IPS-15b (cell line): ENCODE measurements around the gene BAZ2B.
A peak's percentile ranks its signal among the peaks of the same experiment; 100 is the strongest.
"Not testable (repeated sequence)": the region's sequence is repeated elsewhere in the genome, so short reads cannot be mapped to it uniquely, and the experiment has no call there.

Experiments
- H3K27me3 ChIP-seq: one replicate; pipeline ENCODE4 v1.6.1; 2013; ENCODE audit warnings: low read length; ENCODE audit not compliant: control insufficient read depth, insufficient read depth
- H3K36me3 ChIP-seq: one replicate; pipeline ENCODE4 v1.6.1; 2013; ENCODE audit warnings: low read length; ENCODE audit not compliant: control insufficient read depth, insufficient read depth
- H3K4me1 ChIP-seq: one replicate; pipeline ENCODE4 v1.6.1; 2013; ENCODE audit warnings: mild to moderate bottlenecking, low read length; ENCODE audit not compliant: control insufficient read depth, insufficient read depth
- H3K4me3 ChIP-seq: one replicate; pipeline ENCODE4 v1.5.1; 2013; ENCODE audit warnings: low read depth, low read length
- H3K9ac ChIP-seq: one replicate; pipeline ENCODE4 v1.6.1; 2013; ENCODE audit warnings: low read depth, mild to moderate bottlenecking, low read length
- H3K9me3 ChIP-seq: one replicate; pipeline ENCODE4 v1.6.1; 2013; ENCODE audit warnings: mild to moderate bottlenecking, low read length; ENCODE audit not compliant: control insufficient read depth, insufficient read depth

Gene BAZ2B

GRCh38 chr2:159637988-159638501, 21.7 kb upstream of the BAZ2B start:
- H3K27me3 ChIP-seq: no peaks in the 10 kb centered on the region
- H3K4me3 ChIP-seq: no peak overlapping the region
- no peaks in the 10 kb centered on the region for H3K9me3 ChIP-seq
- no peaks in the 10 kb centered on the region for H3K36me3 ChIP-seq
- H3K4me1 ChIP-seq: no peaks in the 10 kb centered on the region
- H3K9ac ChIP-seq: no peak overlapping the region

GRCh38 chr2:159637240-159637639, 20.9 kb upstream of the BAZ2B start:
- H3K9ac ChIP-seq: no peak overlapping the region
- no peaks in the 10 kb centered on the region for H3K36me3 ChIP-seq
- no peaks in the 10 kb centered on the region for H3K4me1 ChIP-seq
- H3K27me3 ChIP-seq: no peaks in the 10 kb centered on the region
- no peak overlapping the region for H3K4me3 ChIP-seq
- no peaks in the 10 kb centered on the region for H3K9me3 ChIP-seq

DNA sequence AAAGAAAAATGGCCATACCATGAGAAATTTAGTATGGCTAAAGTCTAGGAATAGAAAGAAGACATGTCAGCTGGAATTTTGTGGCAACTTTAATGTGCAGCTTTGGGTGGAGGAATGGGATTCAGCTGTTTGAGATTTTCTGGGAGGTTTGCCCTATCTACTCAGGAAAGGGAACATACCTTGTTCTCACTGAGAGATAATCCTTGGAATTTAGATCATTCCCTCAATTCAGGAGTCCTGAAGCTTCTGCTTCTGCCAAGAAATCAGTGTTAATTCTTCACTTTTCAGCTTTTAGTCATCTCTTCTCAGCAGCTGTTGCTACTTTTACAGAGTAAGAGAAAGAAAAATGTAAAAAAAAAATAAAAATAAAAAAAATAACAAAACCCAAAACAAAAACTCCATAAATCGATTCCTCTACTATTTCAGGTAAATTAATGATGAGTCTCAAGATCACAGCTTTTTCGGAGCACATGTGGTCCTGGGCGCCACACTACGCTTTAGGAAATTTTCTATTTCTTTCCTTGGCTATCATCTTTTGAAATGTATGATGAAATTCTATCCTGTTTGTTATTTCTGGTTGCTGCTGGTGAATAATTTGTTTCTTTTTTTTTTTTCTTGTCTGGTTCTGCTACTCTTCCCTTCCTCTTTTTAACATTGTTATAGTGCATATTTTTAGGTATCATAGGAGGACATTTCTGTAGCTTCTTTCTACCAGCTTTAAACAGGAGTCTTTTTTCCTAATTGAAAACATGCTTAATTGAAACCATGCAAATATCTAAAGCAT, 18.9 kb upstream of the BAZ2B start:
- Histone ChIP-seq H3K27me3 (no peaks in the 10 kb centered on the region), H3K4me1 (no peaks in the 10 kb centered on the region), H3K9me3 (no peaks in the 10 kb centered on the region), H3K9ac (no peak overlapping the region), H3K4me3 (no peak overlapping the region), H3K36me3 (no peaks in the 10 kb centered on the region)

DNA sequence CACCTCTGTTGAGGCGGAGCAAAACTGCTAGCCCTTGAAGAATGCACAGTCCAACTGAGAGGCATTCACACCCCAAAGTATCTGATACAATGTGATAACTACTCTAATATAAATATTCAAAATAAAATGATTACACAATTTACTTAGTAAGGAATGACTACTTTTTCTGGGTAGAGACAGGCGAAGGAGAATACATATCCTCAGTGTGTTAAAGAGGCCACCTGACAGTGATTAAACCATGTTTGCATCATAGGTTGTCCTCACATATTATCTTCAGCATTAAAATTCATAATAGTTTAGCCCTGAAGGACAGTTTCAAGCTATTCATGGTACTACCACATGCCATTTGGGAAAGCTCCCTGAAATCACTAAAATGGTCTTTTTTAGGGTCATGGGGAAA, 16.9 kb upstream of the BAZ2B start:
- Histone ChIP-seq H3K4me3 (no peak overlapping the region), H3K9ac (no peak overlapping the region), H3K36me3 (no peaks in the 10 kb centered on the region), H3K4me1 (no peaks in the 10 kb centered on the region), H3K27me3 (no peaks in the 10 kb centered on the region), H3K9me3 (no peaks in the 10 kb centered on the region)

- not testable (repeated sequence) for H3K27me3 ChIP-seq, H3K36me3 ChIP-seq, H3K4me1 ChIP-seq, H3K9ac ChIP-seq, H3K4me3 ChIP-seq, H3K9me3 ChIP-seq
Measured at GRCh38 chr2:159625628-159626027, 9.3 kb upstream of the BAZ2B start.

GRCh38 chr2:159623436-159623835, 7.1 kb upstream of the BAZ2B start:
- peaks cover 5% of the 10 kb centered on the region for H3K4me1 ChIP-seq
- no peaks in the 10 kb centered on the region for H3K36me3 ChIP-seq
- H3K4me3 ChIP-seq: no peak overlapping the region
- H3K9ac ChIP-seq: no peak overlapping the region
- no peaks in the 10 kb centered on the region for H3K9me3 ChIP-seq
- no peaks in the 10 kb centered on the region for H3K27me3 ChIP-seq

- no peak overlapping the region for H3K4me3 ChIP-seq
- no peaks in the 10 kb centered on the region for H3K27me3 ChIP-seq
- no peaks in the 10 kb centered on the region for H3K36me3 ChIP-seq
- H3K4me1 ChIP-seq: peaks cover 7% of the 10 kb centered on the region
- no peak overlapping the region for H3K9ac ChIP-seq
- H3K9me3 ChIP-seq: no peaks in the 10 kb centered on the region
Measured at GRCh38 chr2:159622966-159623365, 6.6 kb upstream of the BAZ2B start.

- no peaks in the 10 kb centered on the region for H3K36me3 ChIP-seq
Measured at GRCh38 chr2:159620796-159621195, 4.4 kb upstream of the BAZ2B start.

GRCh38 chr2:159617646-159618045, 1.3 kb upstream of the BAZ2B start:
- Histone ChIP-seq H3K4me3 (peak overlapping the region; percentile 77), H3K9me3 (no peaks in the 10 kb centered on the region)

More at GRCh38 chr2:159620796-159621195, 4.4 kb upstream of the BAZ2B start:
- Histone ChIP-seq H3K9me3 (no peaks in the 10 kb centered on the region), H3K9ac (no peak overlapping the region), H3K4me1 (peaks cover 9% of the 10 kb centered on the region), H3K4me3 (no peak overlapping the region), H3K27me3 (no peaks in the 10 kb centered on the region)

DNA sequence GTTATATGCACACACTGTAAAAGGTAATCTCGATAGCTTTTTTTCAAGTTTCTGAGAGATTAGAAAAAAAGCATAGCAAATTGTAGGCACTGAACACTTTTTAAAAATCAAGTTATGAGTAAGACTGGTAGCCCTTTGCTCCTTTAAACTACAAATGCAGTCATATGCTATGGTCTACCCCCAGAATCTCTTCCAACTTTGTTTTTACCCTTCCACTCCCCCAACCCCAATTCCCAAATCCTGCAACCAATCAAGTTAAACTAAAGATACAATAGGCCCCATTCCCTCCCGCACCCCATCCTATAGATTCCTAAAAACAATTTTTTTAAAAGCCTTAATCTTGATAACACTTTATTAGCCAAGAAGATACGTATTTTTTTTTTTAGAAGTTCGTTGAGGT, 752 bp upstream of the BAZ2B start:
- Histone ChIP-seq H3K9ac (peak overlapping the region; percentile 27), H3K4me1 (peaks cover 13% of the 10 kb centered on the region), H3K27me3 (no peaks in the 10 kb centered on the region), H3K4me3 (peak overlapping the region; percentile 77), H3K9me3 (no peaks in the 10 kb centered on the region), H3K36me3 (no peaks in the 10 kb centered on the region)

More at GRCh38 chr2:159617646-159618045, 1.3 kb upstream of the BAZ2B start:
- Histone ChIP-seq H3K4me1 (peaks cover 10% of the 10 kb centered on the region), H3K27me3 (no peaks in the 10 kb centered on the region), H3K36me3 (no peaks in the 10 kb centered on the region), H3K9ac (no peak overlapping the region)

GRCh38 chr2:159615367-159616285, 722 bp downstream of the BAZ2B start:
- Histone ChIP-seq H3K9ac (peak overlapping the region; percentile 93), H3K4me3 (peak overlapping the region; percentile 77), H3K36me3 (no peaks in the 10 kb centered on the region), H3K9me3 (no peaks in the 10 kb centered on the region), H3K27me3 (no peaks in the 10 kb centered on the region), H3K4me1 (peaks cover 11% of the 10 kb centered on the region)
